Measurements from ENCODE around the gene RTN4RL1. TPM values are rescaled to one million over a fixed set of nuclear protein-coding genes. Genes with fewer than 3 reads are reported as not detected.

RTN4RL1 gene
- total and polyA plus RNA-seq, 9 of the 15 experiments (the other 6 are each of a cell fraction or from before 2014, with no cell fraction given) = 0.04 to 0.06 (median 0.04) TPM; not detected in 5

DNA sequence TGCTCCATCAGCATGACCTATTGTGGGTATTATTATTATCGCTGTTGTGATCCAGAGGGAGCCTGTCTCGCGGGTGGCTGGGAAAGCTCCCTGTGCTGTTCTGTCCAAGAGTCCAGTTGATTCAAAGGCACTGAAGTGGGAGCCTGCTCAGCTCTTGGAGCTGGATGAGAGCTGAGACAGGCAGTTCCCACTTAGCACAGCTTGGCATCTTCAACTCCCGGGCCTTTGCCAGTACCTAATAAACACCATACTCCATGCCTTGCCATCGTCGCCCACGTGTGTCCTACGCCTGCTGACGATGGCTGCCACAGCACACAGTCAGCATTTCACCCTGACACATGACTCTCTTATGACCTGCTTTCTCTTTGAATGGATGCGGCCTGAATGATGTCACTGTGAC lies 32.6 kb downstream of the RTN4RL1 start (continued):
- TF ChIP-seq, protein P1, sequence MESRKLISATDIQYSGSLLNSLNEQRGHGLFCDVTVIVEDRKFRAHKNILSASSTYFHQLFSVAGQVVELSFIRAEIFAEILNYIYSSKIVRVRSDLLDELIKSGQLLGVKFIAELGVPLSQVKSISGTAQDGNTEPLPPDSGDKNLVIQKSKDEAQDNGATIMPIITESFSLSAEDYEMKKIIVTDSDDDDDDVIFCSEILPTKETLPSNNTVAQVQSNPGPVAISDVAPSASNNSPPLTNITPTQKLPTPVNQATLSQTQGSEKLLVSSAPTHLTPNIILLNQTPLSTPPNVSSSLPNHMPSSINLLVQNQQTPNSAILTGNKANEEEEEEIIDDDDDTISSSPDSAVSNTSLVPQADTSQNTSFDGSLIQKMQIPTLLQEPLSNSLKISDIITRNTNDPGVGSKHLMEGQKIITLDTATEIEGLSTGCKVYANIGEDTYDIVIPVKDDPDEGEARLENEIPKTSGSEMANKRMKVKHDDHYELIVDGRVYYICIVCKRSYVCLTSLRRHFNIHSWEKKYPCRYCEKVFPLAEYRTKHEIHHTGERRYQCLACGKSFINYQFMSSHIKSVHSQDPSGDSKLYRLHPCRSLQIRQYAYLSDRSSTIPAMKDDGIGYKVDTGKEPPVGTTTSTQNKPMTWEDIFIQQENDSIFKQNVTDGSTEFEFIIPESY (CRISPR knock-in tag; IDR thresholded peaks at IDR 0.05) = no peak

DNA sequence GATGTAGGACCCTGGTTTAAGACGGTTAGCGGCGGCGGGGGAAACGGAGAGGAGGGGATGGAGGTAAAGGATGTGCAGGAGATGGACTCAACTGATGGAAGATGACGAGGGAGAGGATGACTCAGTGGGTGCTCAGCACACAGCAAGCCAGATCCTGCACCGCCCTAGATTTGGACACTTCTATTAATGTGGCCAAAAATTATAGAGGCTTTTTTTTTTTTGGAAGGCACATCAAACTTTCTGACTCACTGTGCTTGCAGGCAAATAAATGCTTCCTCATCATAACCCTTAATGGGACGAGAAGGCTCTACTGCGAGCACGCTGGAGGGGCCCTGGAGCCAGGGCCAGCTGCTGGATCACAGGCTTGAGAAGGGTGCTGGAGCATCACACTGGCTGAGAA lies 36.0 kb downstream of the RTN4RL1 start:
- H3K9me1 ChIP-seq (ENCODE audit: control insufficient read depth, insufficient read depth, low read length) = no peaks in the 10 kb centered on the region
- no peaks in the 10 kb centered on the region for H3K79me2 ChIP-seq (ENCODE audit: control insufficient read depth, insufficient read depth, low read length)
- 0 out of 2 replicates have a peak, but pooled peaks cover 3% of the 10 kb centered on the region for H4K20me1 ChIP-seq (replicated peaks; ENCODE audit: control insufficient read depth, insufficient read depth, low read length)
- H2AFZ ChIP-seq (ENCODE audit: low read depth, low read length) = no peak overlapping the region
- no peak for ATAC-seq
- no peak overlapping the region for H3K4me2 ChIP-seq (ENCODE audit: insufficient read depth, low read length)
- no peak for FAIRE-seq
- intact Hi-C loops (cut with micrococcal nuclease) (no loop called here), in situ Hi-C loops (cut with MboI) (no loop called here)
- H3K27me3 ChIP-seq (ENCODE audit: control insufficient read depth in 2 of 2, insufficient read depth in 2 of 2, low read length in 2 of 2) = peaks cover 2 to 28% of the 10 kb centered on the region in 2 experiments; a peak in 4 of 5 replicates
- POLR2A ChIA-PET = no interaction called here
- CTCF ChIA-PET (ENCODE audit: low intra/inter-chr PET ratio) = no interaction called here
- H3K9ac ChIP-seq (ENCODE audit: insufficient read depth in 1 of 2, low read depth in 2 of 2, low read length in 2 of 2) = no peak overlapping the region
- BruUV-seq (replicated peaks) = no TSS peak
- no peak overlapping the region for H3K27ac ChIP-seq (ENCODE audit: extremely low read depth, low read depth, low read length)
- H3K4me3 ChIP-seq = no peak overlapping the region
- H3K4me1 ChIP-seq (replicated peaks in 1 of 2; ENCODE audit: control insufficient read depth in 2 of 2, insufficient read depth in 2 of 2, low read length in 2 of 2) = peaks cover 14 to 18% of the 10 kb centered on the region in 2 experiments
- H3K36me3 ChIP-seq (ENCODE audit: control insufficient read depth, insufficient read depth, low read length) = no peaks in the 10 kb centered on the region
- peak in 1 of 4 experiments; percentile 24 for DNase-seq (ENCODE audit: extremely low read depth in 1 of 4, low spot score in 3 of 4)
- H3K9me3 ChIP-seq (replicated peaks; ENCODE audit: control insufficient read depth, insufficient read depth, low read depth, low read length) = no peaks in the 10 kb centered on the region
- 4% methylated on average over 9 of the region's 10 CpGs for WGBS (ENCODE audit: insufficient coverage, low coverage, missing lambda C conversion rate)
- TF ChIP-seq ZNF75A (CRISPR knock-in tag; IDR thresholded peaks at IDR 0.05) = no peak
- no peak for TF ChIP-seq GATA2 (CRISPR knock-in tag; IDR thresholded peaks at IDR 0.05)
- no peak for TF ChIP-seq MIER1 (IDR thresholded peaks at IDR 0.05; ENCODE audit: low read depth)
- TF ChIP-seq KAT8 (IDR thresholded peaks at IDR 0.05; ENCODE audit: low read depth) = no peak
- no peak for TF ChIP-seq MAZ (CRISPR knock-in tag; conservative IDR thresholded peaks at IDR 0.05 in 1 of 2, IDR thresholded peaks at IDR 0.05 in 1 of 2)
- peak; percentile 35; the same call in 1 of the 2 replicates for TF ChIP-seq ZNF316 (IDR thresholded peaks at IDR 0.05)
- TF ChIP-seq NCOR1 (IDR thresholded peaks at IDR 0.05) = no peak
- TF ChIP-seq FOSL1 (tag; conservative IDR thresholded peaks at IDR 0.05) = peak; percentile 48
- TF ChIP-seq JUND (IDR thresholded peaks at IDR 0.05; ENCODE audit: borderline replicate concordance, low read depth, low read length) = 0 out of 2 replicates have a peak, but pooled peaks have one; percentile 27
- TF ChIP-seq JUND (tag; IDR thresholded peaks at IDR 0.05; ENCODE audit: borderline replicate concordance, low read depth, low read length) = no peak
- no peak for TF ChIP-seq NR2F6 (CRISPR knock-in tag; IDR thresholded peaks at IDR 0.05)
- TF ChIP-seq DNMT1 (IDR thresholded peaks at IDR 0.05) = no peak
- TF ChIP-seq, protein P2, sequence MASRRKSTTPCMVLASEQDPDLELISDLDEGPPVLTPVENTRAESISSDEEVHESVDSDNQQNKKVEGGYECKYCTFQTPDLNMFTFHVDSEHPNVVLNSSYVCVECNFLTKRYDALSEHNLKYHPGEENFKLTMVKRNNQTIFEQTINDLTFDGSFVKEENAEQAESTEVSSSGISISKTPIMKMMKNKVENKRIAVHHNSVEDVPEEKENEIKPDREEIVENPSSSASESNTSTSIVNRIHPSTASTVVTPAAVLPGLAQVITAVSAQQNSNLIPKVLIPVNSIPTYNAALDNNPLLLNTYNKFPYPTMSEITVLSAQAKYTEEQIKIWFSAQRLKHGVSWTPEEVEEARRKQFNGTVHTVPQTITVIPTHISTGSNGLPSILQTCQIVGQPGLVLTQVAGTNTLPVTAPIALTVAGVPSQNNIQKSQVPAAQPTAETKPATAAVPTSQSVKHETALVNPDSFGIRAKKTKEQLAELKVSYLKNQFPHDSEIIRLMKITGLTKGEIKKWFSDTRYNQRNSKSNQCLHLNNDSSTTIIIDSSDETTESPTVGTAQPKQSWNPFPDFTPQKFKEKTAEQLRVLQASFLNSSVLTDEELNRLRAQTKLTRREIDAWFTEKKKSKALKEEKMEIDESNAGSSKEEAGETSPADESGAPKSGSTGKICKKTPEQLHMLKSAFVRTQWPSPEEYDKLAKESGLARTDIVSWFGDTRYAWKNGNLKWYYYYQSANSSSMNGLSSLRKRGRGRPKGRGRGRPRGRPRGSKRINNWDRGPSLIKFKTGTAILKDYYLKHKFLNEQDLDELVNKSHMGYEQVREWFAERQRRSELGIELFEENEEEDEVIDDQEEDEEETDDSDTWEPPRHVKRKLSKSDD (conservative IDR thresholded peaks at IDR 0.05; ENCODE audit: low read length) = no peak
- TF ChIP-seq NFATC3 (IDR thresholded peaks at IDR 0.05) = no peak
- TF ChIP-seq COPS2 (conservative IDR thresholded peaks at IDR 0.05) = no peak
- no peak for TF ChIP-seq MTA3 (IDR thresholded peaks at IDR 0.05; ENCODE audit: borderline replicate concordance)
